CD4-positive, alpha-beta T cell treated with Interleukin-12 subunit alpha and Interleukin-12 subunit beta, for 1 hour (primary cell): ENCODE measurements around the gene KIF13A.

Experiments
- DNase-seq: peaks from one replicate; pipeline ENCODE4 v3.0.0-alpha.2; 2020

Gene KIF13A

GRCh38 chr6:17712576-17712975, 274.9 kb downstream of the KIF13A start:
- DNase-seq = no peak

GRCh38 chr6:17710331-17710730, 277.1 kb downstream of the KIF13A start:
- no peak for DNase-seq

- DNase-seq = no peak
Measured at GRCh38 chr6:17709476-17709875, 278.0 kb downstream of the KIF13A start.
